NCI-H2196 treated with DMSO at 0.1 percent for 48 hours (cell line): ENCODE data around the gene ITPK1.

ENCODE experiments used
- DNase-seq: peaks from one replicate; lab custom pipeline; 2025; ENCODE audit not compliant: unreplicated experiment; lab: John Stamatoyannopoulos, UW

ITPK1 gene

DNA sequence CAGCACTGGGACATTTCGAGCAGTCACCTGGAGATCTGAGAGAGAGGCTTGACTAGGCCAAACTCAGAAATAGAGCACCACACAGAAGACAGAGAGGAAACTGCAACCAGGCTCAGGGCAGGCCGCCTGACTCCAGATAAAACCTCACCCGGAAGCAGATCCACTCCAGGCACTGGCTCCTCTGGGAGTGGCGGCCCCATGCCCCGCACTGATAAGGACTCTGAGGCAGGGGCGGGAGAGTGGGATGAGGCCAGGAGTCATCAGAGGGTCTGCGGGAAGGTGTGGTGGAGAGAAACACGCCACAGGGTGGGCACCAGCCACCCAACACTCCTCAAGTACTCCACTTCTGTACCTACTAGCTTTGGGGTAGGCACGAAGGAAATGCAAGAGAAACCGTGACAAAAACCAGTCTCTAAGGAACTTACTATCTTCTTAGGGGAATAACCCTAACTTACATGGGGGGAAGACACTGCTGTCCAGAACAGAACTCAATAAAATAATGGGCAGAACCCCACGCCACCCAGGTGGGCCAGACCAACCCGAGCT is 121.5 kb downstream of the ITPK1 start:
- no peak for DNase-seq

DNA sequence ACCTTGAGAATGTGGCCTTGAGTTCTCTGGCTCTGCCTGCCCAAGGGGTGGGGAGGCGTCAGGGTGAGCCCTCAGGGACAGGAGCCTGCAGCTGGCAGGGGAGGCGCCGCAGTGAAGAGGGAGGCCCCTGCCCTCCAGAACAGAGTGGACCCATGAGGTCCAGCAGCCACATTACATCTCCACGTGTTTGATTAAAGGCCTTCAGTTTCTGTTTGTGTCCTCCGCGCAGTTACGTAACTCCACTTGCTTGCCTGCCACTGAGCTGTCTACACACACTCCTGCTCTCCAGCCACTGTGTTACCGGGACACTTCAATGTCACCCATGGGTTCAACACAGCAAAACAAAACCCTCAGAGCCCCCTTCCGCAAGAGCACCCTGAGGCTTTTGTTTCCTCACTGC is 122.4 kb downstream of the ITPK1 start:
- no peak for DNase-seq

DNA sequence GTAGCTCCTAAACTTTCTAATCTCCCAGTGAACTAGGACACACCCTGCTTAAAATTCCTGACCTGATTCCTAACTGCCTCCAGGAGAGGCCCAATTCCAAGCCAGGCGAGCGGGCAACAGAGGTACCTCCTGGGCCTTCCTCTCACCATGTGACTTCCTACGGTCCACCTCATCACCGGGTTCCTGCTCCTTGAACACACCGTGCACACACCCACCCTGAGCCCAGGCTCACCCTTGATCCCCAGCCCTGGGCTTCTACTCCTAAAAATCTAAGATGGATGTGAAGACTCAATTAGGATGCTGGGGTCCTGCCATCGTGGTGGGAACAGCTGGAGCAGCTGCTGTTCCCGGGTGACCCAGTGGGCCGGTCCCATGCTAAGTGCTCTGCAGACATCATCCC is 124.2 kb downstream of the ITPK1 start:
- DNase-seq: no peak

DNA sequence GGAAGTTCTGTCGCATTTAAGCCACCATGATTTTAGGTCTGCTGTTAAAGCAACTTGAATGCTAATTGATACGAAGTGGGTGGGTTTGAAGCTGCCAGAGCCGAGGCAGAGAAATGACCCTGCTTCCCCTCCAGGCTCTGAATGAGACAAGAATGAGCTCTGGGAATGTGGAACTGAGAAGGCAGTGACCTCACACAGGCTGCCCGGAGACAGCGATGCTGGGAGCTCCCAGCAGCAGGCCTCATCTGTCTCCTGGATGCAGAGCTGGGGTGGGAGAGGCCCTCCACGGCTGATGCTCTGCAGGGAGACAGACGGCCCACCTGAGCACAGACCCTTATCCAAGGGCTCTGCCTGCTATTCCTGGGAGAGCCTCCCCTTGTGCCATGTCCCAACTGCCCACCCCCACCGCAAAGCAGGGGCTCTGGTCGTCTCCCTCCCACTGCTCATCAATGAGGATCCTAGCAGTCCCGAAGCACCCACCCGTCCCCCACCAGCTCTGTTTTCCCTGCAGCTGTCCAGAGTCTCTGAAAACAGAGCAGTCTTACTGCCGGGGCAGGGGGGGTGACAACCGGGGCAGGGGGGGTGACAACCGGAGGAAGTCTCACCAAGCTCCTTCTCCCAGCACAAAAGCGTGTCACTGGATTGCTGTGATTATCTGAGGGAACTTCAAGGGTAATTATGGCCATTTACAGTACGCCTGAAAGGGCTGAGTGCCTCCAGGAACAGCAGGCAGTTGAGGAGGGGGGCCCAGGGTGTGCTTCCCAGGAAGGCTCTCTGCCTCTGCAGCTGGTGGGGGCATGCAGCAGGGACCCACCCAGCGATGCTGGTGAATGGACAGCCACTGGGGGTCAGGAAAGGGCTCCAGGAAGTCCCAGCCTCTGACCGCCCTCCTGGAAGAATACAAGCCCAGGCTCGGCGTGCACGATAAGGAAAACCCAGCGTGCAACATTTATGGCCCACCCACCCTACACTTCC is 125.0 kb downstream of the ITPK1 start:
- DNase-seq: no peak

DNA sequence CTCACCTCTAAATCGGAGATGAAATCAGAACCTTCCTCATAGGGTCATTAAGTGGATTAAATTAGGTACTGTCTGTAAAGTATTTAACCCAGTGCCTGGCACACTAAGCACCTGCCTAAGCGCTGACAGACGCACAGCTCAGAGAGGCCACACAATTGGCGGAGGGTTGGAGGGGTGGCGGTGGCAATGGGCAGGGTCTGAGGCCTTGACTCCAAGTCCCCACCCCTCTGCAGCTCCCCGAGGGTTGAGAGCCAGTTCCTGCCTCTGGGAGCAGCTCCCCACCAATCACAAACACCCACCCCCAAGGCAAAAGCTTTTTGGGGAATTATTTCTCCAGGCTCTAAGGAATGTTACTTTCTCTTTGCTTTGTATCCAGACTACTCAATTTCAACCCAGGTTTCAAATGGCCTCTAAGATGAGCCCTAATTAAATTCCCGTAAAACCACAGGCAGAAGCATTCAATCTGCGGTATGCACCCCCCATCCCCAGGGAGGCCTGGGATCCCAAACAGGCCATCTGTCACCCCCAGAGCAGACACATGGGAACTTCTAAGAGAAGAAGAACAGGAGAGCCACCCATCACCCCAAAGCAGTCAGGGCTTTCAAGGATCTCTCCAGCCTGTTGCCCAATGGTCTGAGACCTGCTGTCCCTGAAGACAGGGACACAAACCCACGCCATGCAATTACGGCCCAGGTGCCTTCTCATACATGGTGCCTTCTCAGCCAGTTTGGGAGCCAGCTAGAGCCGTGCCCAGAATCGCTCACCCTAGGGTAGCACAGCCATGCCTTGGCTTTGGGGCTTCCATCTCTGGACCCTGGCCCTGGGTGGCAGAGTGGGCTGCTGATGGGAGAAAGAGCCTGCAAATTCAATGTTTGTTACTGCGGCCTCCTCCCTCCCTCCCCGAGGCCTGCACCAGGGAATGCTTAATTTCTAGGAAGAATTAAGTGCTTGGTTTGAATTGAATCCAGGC is 126.7 kb downstream of the ITPK1 start:
- no peak for DNase-seq

DNA sequence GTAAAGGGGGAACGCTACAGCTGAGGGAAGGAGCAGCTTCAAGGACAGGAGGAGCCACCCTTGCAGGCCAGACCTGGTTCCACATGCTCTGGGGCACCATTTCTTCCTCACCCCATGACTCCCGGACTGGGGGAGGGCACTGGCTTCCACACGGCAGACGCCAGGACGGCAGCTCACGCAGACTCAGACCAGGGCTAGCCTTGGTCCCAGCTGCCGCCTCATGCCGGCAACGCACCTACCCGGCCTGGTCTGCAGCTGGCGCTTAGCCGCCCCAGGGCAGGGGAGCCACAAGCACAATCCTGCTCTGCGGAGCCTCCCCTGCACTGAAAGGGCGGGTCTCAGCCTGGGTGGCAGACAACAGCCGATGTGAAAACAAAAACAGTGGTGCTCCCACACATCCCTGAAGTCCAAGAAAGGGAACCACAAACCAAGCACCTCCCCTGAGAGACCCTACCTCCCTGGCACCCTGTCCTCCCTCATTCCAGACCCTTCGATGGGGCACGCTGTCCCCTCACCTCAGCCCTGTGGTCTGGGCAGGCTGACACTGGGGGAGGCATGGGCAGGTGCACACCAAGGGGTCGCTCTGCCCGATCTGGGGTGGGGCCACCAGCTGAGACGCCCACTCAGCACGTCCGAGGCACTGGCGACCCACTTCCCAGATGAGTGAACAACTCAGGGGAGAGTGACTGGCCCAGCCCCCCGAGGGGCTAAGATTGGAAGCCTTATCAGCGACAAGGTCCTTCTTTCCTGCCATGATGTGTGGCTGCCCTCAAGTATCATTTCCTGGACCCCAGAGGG is 127.8 kb downstream of the ITPK1 start:
- DNase-seq: no peak

DNA sequence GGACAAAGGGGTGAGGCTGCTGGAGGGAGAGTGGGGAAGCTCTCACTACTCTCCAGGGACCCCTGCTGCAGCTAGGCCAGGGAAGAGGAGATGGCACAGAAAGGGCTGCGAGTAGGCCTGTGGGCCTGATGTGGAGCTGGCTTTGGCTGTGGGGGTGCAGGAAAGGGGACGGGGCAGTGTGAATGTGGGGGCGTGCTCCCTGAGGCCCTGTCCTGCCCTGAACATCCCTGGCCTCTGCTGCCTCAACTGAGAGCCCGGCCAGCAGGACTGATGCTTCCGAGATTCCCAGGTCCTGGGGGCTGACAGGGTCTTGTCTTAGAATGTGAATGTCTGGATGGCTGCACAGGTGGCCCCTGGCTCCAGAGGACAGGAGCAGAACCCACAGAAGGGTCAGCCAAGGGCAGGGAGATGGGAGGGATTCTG is 128.6 kb downstream of the ITPK1 start:
- DNase-seq: no peak

DNA sequence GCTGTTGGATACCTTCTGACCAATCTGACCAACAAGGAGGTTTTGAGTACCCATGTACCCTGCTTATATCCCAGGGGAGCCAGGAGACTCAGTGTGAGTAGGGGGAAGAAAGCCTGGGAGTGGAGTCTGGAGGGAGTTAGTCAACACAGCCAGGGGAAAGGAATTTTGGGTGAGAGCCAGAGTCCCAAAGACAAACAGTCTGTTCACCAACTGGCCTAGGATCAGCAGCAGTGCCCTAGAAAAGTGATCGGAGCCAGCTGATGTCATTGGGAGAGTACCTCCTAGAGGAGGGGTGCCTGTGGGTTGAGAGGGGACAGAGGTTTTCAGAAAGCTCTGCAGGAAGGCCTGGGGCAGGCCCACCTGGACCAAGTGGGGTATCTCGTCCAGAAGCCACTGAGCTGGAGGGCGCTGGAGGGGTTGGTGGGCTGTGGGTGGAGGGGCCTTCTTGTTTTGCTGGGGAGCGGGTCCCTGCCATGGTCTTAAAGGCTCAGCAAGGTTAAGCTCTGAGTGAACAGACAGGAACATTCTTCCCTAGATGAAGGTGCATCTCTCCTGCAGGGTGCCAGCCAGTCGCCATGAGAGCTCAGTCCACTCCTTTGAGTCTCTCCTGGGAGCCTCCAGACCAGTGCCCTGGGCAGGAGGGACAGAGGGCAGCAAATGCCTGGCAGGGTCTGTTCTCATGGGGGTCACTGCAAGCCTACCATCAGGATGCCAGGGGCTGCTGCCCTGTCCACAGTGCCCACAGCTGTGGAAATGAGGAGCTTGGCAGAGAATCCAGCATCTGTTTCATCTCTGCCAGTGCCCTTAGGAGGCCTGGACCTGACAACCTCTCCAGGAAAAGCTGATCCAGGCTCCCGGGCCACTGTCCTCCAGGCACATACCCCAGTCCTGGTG is 129.2 kb downstream of the ITPK1 start:
- DNase-seq: no peak

DNA sequence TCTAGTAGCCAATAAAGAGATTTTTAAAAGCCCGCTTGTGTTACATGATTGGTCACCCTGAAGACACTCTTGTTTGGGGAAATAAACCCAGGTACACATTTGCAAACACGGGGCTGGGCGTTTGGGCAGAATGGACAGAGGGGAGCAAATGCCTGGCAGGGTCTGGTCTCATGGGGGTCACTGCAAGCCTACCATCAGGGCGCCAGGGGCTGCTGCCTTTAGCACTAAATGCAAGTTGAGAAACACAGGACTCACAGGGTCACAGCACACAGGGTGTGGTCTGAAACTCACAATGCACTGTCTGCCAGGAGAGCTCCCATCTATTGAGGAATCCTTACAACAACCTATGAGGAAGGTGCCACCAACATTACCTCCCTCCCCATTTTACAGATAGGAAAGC is 130.2 kb downstream of the ITPK1 start:
- DNase-seq: no peak

DNA sequence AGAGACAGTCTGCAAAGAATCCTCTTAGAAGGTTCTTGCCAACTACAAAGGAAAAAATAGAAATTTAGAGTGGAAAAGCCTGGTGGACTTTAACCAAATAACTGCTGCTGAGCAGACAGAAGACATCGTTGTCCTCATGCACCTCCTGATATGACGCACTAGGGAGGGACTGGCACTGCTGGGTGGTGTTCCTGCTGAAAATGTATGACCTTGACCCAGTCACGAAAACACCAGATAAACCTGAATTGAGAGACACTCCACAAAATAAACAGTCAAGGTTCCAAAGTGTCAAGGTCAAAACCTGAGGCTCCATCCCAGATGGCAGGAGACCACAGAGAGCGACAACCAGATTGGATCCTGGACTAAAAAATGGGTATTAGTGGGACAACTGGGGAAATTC is 130.8 kb downstream of the ITPK1 start:
- no peak for DNase-seq

DNA sequence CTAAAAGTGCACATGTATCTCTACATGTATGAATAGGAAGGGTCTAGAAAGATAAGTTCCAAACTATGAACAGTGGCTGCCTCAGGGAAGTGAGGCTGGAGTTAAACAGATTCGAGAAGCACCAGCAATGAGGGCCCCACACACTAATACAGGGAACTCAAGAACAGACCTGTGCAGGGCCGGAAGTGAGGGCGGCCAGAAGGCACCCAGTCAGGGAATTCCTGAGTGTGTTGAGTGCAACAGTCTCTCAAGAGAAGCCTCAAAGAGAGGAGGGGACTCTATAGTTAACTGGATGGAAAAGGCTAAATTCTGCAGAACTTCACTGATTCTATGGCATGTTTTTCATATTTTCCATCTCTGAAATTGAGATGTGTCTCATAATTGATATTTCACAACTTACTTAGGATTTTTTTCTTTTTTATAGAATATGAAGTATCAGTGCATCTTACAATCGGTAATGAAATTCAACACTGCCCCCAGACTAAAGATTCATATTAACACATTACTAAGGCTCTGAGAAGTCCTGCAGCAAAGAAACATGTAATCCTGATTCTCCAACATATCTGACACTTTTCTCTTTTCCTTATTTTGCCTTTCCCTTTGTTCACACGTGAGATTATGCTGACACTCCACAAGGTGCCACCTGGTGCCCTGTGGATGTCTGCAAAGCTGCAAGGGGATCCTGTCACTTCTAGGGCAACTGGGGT is 131.5 kb downstream of the ITPK1 start:
- no peak for DNase-seq

DNA sequence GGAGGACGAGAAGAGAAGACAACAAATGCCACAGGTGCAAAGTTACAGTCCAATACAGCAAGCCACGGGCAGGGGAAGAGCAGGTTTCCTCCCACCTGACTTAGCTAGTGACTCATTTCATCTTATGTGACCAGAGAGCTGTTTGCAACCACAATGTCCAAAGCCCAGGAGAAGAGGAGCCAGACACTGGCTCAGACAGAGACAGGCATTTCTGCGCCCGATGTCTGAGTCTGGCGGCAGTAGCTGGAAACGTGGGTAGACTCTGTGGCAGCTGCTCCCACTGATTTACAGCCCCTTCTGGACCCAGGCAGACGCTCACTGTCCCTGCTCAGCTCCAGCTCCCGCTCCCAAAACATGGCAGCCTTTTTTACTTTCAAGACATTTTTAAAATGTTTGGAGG is 132.8 kb downstream of the ITPK1 start:
- DNase-seq: no peak

DNA sequence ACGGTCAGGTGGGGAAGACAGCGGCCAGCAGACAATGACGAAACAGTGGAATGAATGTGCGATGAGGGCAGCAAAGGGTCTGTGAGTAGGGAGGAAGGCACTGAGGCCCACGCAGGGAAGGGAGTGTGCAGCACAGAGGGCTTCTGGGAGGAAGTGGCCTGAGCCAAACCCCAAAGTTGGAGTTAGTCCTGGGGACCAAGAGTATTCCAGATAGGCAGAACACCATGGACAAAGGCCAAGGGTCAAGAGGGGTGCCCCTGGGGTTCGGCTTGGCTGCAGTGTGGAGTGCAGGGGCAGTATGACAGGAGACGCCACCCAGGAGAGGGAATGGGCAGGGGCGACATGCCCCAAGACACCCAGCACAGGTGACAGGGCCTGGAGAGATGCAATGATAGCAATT is 134.0 kb downstream of the ITPK1 start:
- no peak for DNase-seq

DNA sequence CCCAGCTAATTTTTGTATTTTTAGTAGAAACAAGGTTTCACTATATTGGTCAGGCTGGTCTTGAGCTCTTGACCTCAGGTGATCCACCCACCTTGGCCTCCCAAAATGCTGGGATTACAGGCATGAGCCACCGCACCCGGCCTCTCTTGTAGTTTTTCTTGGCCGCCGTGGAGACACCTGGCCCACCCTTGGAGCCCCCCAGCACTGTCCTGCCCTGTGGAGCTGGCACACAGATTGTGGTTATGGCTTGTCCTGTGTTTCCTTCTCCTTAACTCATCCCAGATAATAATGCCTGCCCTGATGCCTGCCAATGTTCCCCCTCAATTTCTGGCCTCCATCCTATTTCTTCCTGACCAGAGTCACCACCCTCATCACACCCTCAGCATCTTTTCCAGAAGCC is 134.9 kb downstream of the ITPK1 start:
- DNase-seq: no peak

DNA sequence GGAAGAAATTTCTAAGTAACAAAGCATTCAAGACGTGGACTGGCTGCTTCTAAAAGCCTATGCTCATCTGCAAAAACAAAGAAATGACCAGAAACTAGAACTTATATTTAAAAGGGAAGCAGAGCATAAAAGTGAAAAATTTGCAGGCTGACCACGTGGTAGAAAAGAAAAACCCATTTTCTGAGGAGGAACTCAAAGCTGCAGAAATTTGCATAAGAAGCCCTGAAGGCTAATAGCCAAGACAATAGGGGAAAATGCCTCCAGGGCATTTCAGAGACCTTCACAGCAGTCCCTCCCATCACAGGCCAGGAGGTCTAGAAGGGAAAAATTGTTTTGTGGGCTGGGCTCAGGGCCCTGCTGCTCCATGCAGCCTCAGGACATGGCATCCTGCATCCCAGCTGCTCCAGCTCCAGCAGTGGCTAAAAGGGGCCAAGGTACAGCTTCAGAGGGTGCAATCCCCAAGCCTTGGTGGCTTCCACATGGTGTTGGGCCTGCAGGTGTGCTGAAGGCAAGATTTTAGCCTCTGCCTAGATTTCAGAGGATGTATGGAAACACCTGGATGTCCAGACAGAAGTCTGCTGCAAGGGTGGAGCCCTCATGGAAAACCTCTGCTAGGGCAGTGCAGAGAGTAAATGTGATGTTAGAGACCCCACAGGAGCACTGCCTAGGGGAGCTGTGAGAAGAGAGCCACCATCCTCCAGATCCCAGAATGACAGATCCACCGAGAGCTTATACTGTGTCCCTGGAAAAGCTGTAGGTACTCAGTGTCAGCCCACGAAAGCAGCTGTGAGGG is 137.3 kb downstream of the ITPK1 start:
- DNase-seq: no peak

DNA sequence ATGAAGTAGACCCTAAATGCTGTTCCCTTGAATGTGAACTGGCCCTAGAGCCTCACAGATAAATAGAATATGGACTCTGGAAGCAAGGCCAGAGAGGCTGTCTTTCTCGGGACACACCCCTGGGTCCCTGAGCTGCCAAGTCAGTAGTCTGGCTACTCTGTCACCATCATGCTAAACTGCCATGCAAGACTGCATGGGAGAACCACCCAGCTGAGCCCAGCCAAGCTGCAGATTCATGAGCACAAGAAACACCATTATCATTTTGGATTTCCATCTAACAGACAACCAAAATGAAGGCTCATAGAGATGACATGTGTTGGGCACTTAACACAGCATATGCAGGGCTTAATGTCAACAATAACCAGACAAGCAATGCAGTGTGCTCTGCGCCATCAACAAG is 139.5 kb downstream of the ITPK1 start:
- DNase-seq: no peak

DNA sequence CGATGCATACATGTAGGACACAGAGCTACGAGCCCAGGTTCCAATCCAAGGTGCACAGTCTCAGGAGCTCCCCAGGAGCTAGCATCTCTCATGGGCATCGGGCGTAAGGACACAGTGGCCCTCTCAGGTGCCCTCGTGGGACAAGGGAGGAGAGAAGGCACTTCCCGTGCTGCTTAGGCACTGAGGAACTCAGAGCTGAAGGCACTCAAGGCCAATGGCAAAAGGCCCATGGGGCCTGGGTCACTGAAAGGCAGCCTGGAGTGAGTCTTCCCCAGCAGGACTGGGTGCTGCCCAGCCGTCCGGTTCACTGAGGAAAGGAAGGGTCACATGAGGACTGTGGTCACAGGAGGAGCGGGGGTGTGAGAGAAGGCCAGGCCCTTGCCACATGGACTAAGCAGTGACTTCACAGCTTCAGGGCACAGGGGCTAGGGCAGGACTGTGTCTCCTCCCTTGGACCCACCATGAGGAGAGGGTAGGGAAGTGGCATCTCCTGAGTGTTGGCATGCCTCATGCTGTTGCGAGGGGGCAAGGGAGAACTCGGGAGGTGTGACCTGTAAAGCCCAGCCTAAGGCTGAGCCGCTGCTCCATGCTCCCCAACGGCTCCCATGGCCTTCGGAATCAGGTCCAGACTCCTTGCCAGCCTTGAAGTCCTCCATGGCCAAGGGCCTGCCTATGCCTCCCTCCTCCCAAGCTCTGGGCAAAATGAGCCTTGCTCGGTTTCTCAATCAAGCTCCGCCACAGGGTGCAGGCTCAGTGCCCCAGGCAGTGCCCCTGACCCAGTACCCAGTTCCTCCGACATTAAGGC is 141.0 kb downstream of the ITPK1 start:
- no peak for DNase-seq
